H1 (cell line): ENCODE results near the gene HRH1. TPM values are rescaled to one million over a fixed set of nuclear protein-coding genes. Genes with fewer than 3 reads are reported as not detected.

ENCODE experiments used
- EGR1 ChIP-seq: IDR thresholded peaks from 2 replicates; pipeline ENCODE4 v1.6.1; 2011; ENCODE audit warnings: low read depth, low read length, borderline replicate concordance
- JUN ChIP-seq: IDR thresholded peaks from 2 replicates; pipeline ENCODE4 v1.6.1; 2011; ENCODE audit warnings: low read depth, mild to moderate bottlenecking, improper control_type of control experiment, low read length
- MAFK ChIP-seq: IDR thresholded peaks from 2 replicates; pipeline ENCODE4 v1.6.1; 2012; ENCODE audit warnings: low read depth, mild to moderate bottlenecking, improper control_type of control experiment, low read length
- RNF2 ChIP-seq: fragments of 200-900, 300-1000 bp; sonication (generic); IDR thresholded peaks from 2 replicates; pipeline ENCODE4 v1.7.1; 2016; ENCODE audit warnings: borderline replicate concordance, low read depth, mild to moderate bottlenecking, antibody characterized with exemption, low read length; ENCODE audit not compliant: poor library complexity, severe bottlenecking; ENCODE audit errors: missing control alignments
- SP1 ChIP-seq: IDR thresholded peaks from 2 replicates; pipeline ENCODE4 v1.6.1; 2011; ENCODE audit warnings: low read depth, low read length
- USF2 ChIP-seq: IDR thresholded peaks from 2 replicates; pipeline ENCODE4 v1.6.1; 2011; ENCODE audit warnings: low read length, improper control_type of control experiment
- polyA plus RNA-seq, 7 experiments: library from polyadenylated mRNA; depleted of rRNA in 3 of 7; stranded (reverse) in 5 of 7; unstranded in 2 of 7; fragments of >200 nt in 5 of 7; fragments of 200-250 nt in 2 of 7; gene quantifications; 1 replicate in 5 of 7; 2 replicates in 1 of 7; 4 replicates in 1 of 7; pipeline versions ENCODE4 v1.2.1 to v1.2.3, GENCODE V29; 2011 to 2013; ENCODE audit warnings: missing spikeins in 2 of 7, mixed read lengths in 2 of 7
- total RNA-seq: library from RNA; stranded (reverse); fragmentation: NEBNext Ultra II Directional; extraction: Animal tissue kit (Norgen Biotek cat#: 25700); gene quantifications from 2 replicates; pipeline ENCODE4 v1.2.1, GENCODE V29; 2021

The HRH1 gene
- total and polyA plus RNA-seq, 2 of the 8 experiments (the other 6 are each of a cell fraction or from before 2014, with no cell fraction given): 0.11 TPM; not detected in 1

DNA sequence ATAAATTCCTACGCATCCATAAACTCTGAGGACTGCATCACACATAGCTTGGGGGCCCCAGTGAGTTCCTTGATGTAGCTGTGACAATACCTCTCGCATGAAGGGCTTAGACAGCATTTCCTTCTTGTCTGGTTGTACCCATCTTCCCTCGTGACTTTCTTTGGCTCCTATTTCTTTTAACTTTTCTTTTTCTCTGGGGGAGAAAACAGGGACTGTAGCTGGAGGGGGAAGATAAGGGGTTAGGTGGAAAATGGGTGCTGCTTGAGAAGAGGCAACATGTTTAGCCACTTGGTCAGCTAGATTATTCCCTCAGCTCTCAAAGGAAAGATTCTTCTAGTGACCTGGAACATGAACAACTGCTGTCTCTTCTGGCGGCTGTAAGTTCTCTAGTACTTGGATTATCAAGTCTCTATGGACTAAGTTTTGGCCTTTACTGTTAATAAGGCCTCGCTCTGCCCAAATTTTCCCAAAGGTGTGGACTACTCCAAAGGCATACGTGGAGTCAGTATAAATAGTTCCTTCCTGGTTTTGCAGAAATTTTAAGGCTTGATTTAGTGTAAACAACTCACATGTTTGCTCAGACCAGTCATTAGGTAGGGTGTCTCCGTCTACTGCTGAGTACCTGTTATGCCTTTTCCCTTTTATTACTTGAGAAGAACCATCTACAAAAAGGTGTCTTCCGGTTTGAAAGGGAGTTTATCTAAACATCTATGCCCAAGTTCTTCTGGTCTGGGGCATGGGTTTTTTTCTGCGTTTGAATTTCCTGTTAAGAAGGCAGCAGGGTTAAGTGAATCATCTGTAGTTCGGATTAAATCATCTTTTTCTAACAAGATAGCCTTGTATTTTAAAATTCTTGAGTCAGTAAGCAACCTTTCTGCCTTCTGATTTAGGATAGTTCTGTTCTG, 96.9 kb downstream of the HRH1 start (continued):
- TF ChIP-seq USF2 (no peak), RNF2 (no peak), MAFK (no peak), EGR1 (no peak), JUN (no peak), SP1 (no peak)
